Pancreas (tissue), 10 donors: Measurements from ENCODE around the gene TUNAR. TPM values are rescaled to one million over a fixed set of nuclear protein-coding genes. Genes with fewer than 3 reads are reported as not detected.

Source experiments
- ATAC-seq, 4 donors: fragments of 200-7000 bp; cut with Tn5 transposase; one replicate each; pipeline versions ENCODE4 v1.8.0 to v1.9.1; 2020; ENCODE audit warnings: mild to moderate bottlenecking in 4 of 4, moderate library complexity in 4 of 4
- DNase-seq, 6 donors: peaks; one replicate each; pipeline ENCODE4 v3.0.0-alpha.2; 2020
- FAIRE-seq: peaks from 2 replicates; lab custom pipeline; 2012; peaks lifted over from hg19 to GRCh38; lab: Jason Lieb, UNC
- H3K27ac ChIP-seq, 4 donors: fragments of 200-600 bp; sonication (generic); 1 replicate in 3 of 4; 2 replicates in 1 of 4; pipeline versions ENCODE4 v1.5.0 to v1.8.0; 2020
- H3K27me3 ChIP-seq, 4 donors: fragments of 200-600 bp; one replicate each; pipeline ENCODE4 v1.8.0; 2021
- H3K36me3 ChIP-seq, 3 donors: fragments of 200-600 bp; sonication (generic) in 1 of 3; one replicate each; pipeline versions ENCODE4 v1.5.0 to v1.8.0; 2020 to 2021
- H3K4me1 ChIP-seq, 3 donors: fragments of 200-600 bp; one replicate each; pipeline ENCODE4 v1.8.0; 2021
- H3K4me3 ChIP-seq, 4 donors: fragments of 200-600 bp; sonication (generic) in 2 of 4; one replicate each; pipeline versions ENCODE4 v1.5.0 to v1.8.0; 2020 to 2021
- H3K9me3 ChIP-seq, 4 donors: fragments of 200-600 bp; one replicate each; pipeline ENCODE4 v1.8.0; 2021
- WGBS, 2 donors: extraction: QIAGEN DNeasy Blood & Tissue Kit; methylation state at CpG; one replicate each; pipeline ENCODE4 v1.1.7; 2013; 5-methylcytosine and 5-hydroxymethylcytosine counted together
- intact Hi-C, 3 donors: fragments of 100-400 bp; cut with DNase I; formaldehyde crosslinking; loops; one replicate each; pipeline versions ENCODE4 v1.11.1 to v1.14.2; 2022
- polyA plus RNA-seq, 2 donors: library from polyadenylated mRNA; stranded (reverse); fragments of 200-250 nt; gene quantifications; one replicate each; pipeline ENCODE4 v1.2.3, GENCODE V29; 2013
- total RNA-seq, 6 donors: library from RNA; stranded (reverse); fragmentation: NEBNext Ultra II Directional in 4 of 6; extraction: Animal tissue kit (Norgen Biotek cat#: 25700) in 4 of 6; gene quantifications; one replicate each; pipeline versions ENCODE4 v1.2.1 to v1.2.4, GENCODE V29; 2021 to 2023
- TF ChIP-seq, protein P1 (sequence below), 4 donors: fragments of 200-600 bp; sonication (generic) in 3 of 4; IDR thresholded peaks; one replicate each; pipeline versions ENCODE4 v1.5.0 to v1.8.0; 2021; ENCODE audit warnings: antibody characterized with exemption in 4 of 4
- donor health status: healthy with polysubstance abuse.
- donor health status: DM: no; HTN: no; CAD: no; lungs with moderate emphysema.
- donor health status: DM: no; HTN: no; CAD: no.
- donor health status: control.
- donor health status: control.
- donor health status: Bipolar disorder and iron deficiency.
- donor health status: DM: yes; HTN: yes; CAD: no.
- donor health status: DM: no; HTN: no; CAD: no.
- donor health status: DM: no; HTN: no; CAD: no.
- donor health status: DM: yes; HTN: yes; CAD: no.

Gene TUNAR
- total RNA-seq (1 to 10 TPM in 2 of 6 donors, under 1 TPM in 4; 0.23 to 1.8 (median 0.77) TPM), polyA plus RNA-seq (10 to 100 TPM in 1 of 2 donors, 1 to 10 TPM in 1; 3.8 to 12.7 TPM)

- H3K4me3 ChIP-seq, result peak within 1 kb of the TSS in 3 of 4 donors; percentile 2 to 30 (median 11)
- peaks cover 0 to 15% (median 7%) of the 10 kb centered on the region in 4 donors for H3K27me3 ChIP-seq
- H3K9me3 ChIP-seq, result no peaks in the 10 kb centered on the region
- H3K27ac ChIP-seq, result no peak within 1 kb of the TSS
- DNase-seq (no peak), FAIRE-seq (no peak), ATAC-seq (peak in 3 of 4 donors; percentile 47 to 53 (median 53))
- intact Hi-C loops, result no loop called here
- H3K4me1 ChIP-seq, result peaks cover 0 to 6% (median 0%) of the 10 kb centered on the region in 3 donors
- 4 to 7% methylated on average over 46 to 70 of the region's 70 CpGs for WGBS, 2 donors
- TF ChIP-seq, protein P1, sequence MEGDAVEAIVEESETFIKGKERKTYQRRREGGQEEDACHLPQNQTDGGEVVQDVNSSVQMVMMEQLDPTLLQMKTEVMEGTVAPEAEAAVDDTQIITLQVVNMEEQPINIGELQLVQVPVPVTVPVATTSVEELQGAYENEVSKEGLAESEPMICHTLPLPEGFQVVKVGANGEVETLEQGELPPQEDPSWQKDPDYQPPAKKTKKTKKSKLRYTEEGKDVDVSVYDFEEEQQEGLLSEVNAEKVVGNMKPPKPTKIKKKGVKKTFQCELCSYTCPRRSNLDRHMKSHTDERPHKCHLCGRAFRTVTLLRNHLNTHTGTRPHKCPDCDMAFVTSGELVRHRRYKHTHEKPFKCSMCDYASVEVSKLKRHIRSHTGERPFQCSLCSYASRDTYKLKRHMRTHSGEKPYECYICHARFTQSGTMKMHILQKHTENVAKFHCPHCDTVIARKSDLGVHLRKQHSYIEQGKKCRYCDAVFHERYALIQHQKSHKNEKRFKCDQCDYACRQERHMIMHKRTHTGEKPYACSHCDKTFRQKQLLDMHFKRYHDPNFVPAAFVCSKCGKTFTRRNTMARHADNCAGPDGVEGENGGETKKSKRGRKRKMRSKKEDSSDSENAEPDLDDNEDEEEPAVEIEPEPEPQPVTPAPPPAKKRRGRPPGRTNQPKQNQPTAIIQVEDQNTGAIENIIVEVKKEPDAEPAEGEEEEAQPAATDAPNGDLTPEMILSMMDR (IDR thresholded peaks at IDR 0.05), result no peak
- no peaks in the 10 kb centered on the region for H3K36me3 ChIP-seq
Observed at GRCh38 chr14:95876761-95877538, at the start of gene TUNAR. TSS of gene TUNAR (plus strand) at chr14:95876832.

DNA sequence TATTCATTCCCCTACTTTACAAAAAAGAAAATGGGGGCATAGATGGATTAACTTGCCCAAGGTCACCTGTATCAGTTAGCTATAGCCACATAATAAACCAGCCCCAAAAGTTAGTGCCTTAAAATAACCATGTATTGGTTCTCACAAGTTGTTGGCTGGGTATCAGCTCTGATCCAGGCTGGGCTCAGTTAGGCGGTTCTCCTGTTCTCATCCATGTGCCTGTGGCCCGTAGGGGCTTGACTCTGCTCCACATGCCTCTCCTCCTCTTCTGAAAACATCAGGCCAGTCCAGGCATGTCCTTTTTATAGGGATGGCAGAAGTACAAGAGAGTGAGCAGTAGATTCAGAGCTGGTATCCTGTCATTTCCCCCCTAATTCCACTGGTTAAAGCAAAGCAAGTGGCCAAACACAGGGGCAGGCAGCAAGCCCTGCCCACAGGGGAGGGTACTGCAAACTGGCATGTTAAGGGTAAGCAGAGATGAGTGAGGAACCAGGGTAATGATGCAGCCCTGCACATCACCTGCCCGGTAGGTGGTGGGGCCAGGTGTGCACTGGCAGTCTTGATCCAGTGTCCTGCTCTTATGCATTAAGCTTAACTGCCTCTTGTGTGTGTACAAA is 47.9 kb upstream of the TUNAR start:
- ATAC-seq (no peak), DNase-seq (no peak), FAIRE-seq (no peak)
- Histone ChIP-seq H3K4me1 (no peaks in the 10 kb centered on the region), H3K27ac (no peak overlapping the region), H3K9me3 (no peaks in the 10 kb centered on the region), H3K36me3 (no peaks in the 10 kb centered on the region), H3K4me3 (no peak overlapping the region), H3K27me3 (peaks cover 0 to 3% (median 0%) of the 10 kb centered on the region in 4 donors)
- WGBS, 2 donors, result 66 to 81% methylated on average over 3 of the region's 3 CpGs
- TF ChIP-seq, protein P1 (IDR thresholded peaks at IDR 0.05), result no peak
- intact Hi-C loops, result no loop called here

- Histone ChIP-seq H3K4me1 (no peaks in the 10 kb centered on the region), H3K27ac (no peak overlapping the region), H3K9me3 (no peaks in the 10 kb centered on the region), H3K27me3 (peaks cover 0 to 3% (median 0%) of the 10 kb centered on the region in 4 donors), H3K36me3 (no peaks in the 10 kb centered on the region), H3K4me3 (no peak overlapping the region)
- WGBS, 2 donors, result 52 to 68% methylated on average over 3 of the region's 3 CpGs
- no peak for FAIRE-seq
- TF ChIP-seq, protein P1 (IDR thresholded peaks at IDR 0.05), result no peak
- intact Hi-C loops, result no loop called here
- DNase-seq, result no peak
- ATAC-seq, result no peak
Observed at GRCh38 chr14:95829321-95829720, 47.3 kb upstream of the TUNAR start.

GRCh38 chr14:95830386-95830785 is 46.2 kb upstream of the TUNAR start:
- H3K36me3 ChIP-seq, result no peaks in the 10 kb centered on the region
- intact Hi-C loops, result no loop called here
- H3K9me3 ChIP-seq, result no peaks in the 10 kb centered on the region
- no peak overlapping the region for H3K27ac ChIP-seq
- H3K4me1 ChIP-seq, result no peaks in the 10 kb centered on the region
- 23 to 45% methylated on average over 3 of the region's 3 CpGs for WGBS, 2 donors
- no peak overlapping the region for H3K4me3 ChIP-seq
- ATAC-seq, result no peak
- FAIRE-seq, result no peak
- no peak for DNase-seq
- TF ChIP-seq, protein P1 (IDR thresholded peaks at IDR 0.05), result no peak
- peaks cover 0 to 3% (median 0%) of the 10 kb centered on the region in 4 donors for H3K27me3 ChIP-seq
